Activated naive CD8-positive, alpha-beta T cell treated with anti-CD3 and anti-CD28 coated beads, Interleukin-2, amount 50 U/mL, for 24 hours (primary cell): ENCODE measurements around the gene HECW1.

Experiments used
- ATAC-seq: fragments of 150-1000 bp; cut with Tn5 transposase; one replicate; pipeline ENCODE4 v1.10.0; 2021
- DNase-seq: peaks from one replicate; pipeline ENCODE4 v3.0.0; 2021
- H3K27ac Mint-ChIP-seq: one replicate; pipeline ENCODE4 v1.8.0; 2021; ENCODE audit warnings: mild to moderate bottlenecking, mixed read lengths
- H3K27me3 Mint-ChIP-seq: one replicate; pipeline ENCODE4 v1.8.0; 2021; ENCODE audit warnings: mixed read lengths
- H3K36me3 Mint-ChIP-seq: one replicate; pipeline ENCODE4 v1.8.0; 2021; ENCODE audit warnings: low read depth, mixed read lengths
- H3K4me1 Mint-ChIP-seq: one replicate; pipeline ENCODE4 v1.8.0; 2021; ENCODE audit warnings: mixed read lengths
- H3K4me3 Mint-ChIP-seq: one replicate; pipeline ENCODE4 v1.8.0; 2021; ENCODE audit warnings: mild to moderate bottlenecking, moderate library complexity, mixed read lengths
- H3K9me3 Mint-ChIP-seq: one replicate; pipeline ENCODE4 v1.8.0; 2021; ENCODE audit warnings: mixed read lengths

Gene HECW1

DNA sequence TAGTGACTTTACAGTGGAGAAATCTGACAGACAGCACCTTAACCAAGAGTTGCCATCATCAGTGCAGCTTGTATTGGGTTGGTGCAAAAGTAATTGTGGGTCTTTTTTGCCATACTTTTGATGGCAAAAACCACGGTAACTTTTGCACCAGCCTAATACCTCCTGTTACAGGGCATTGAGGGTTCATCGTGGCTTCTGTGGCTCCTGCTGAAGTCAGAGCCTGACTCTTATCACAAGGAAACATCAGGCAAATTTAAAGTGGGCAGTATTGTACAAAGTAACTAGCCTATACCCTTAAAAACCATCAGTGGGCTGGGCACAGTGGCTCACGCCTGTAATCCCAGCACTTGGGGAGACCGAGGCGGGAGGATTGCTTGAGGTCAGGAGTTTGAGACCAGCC lies 117.4 kb downstream of the HECW1 start:
- Mint-ChIP-seq H3K4me3 (no peak overlapping the region), H3K27ac (no peak overlapping the region), H3K9me3 (no peaks in the 10 kb centered on the region), H3K36me3 (no peaks in the 10 kb centered on the region), H3K27me3 (peaks cover 34% of the 10 kb centered on the region), H3K4me1 (no peaks in the 10 kb centered on the region)
- ATAC-seq (no peak), DNase-seq (no peak)

- Mint-ChIP-seq H3K4me1 (no peaks in the 10 kb centered on the region), H3K4me3 (no peak overlapping the region), H3K9me3 (no peaks in the 10 kb centered on the region), H3K27ac (no peak overlapping the region), H3K27me3 (peaks cover 24% of the 10 kb centered on the region), H3K36me3 (no peaks in the 10 kb centered on the region)
- DNase-seq (no peak), ATAC-seq (no peak)
Measured at GRCh38 chr7:43232366-43232765, 119.9 kb downstream of the HECW1 start.

DNA sequence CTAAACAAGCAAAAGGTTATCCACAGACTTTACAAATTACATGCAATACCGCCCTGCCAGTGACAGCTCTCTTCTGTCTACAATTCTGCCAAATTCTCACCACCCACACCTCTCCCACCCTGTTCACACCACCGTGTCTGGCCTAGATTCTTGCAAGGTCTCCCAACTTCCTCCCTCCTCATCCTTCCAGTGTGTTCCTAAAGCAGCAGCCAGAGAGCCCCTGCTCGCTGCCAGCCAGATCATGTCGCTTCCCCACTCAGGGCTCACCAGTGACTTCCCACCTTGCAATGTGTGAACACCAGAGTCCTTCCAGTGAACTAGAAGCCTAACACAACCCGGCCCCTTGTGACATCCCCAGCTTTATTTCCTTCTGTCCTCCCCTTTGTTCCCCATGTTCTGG lies 121.6 kb downstream of the HECW1 start:
- Mint-ChIP-seq H3K9me3 (no peaks in the 10 kb centered on the region), H3K27ac (no peak overlapping the region), H3K4me3 (no peak overlapping the region), H3K36me3 (no peaks in the 10 kb centered on the region), H3K4me1 (no peaks in the 10 kb centered on the region), H3K27me3 (peaks cover 18% of the 10 kb centered on the region)
- DNase-seq (no peak), ATAC-seq (no peak)

DNA sequence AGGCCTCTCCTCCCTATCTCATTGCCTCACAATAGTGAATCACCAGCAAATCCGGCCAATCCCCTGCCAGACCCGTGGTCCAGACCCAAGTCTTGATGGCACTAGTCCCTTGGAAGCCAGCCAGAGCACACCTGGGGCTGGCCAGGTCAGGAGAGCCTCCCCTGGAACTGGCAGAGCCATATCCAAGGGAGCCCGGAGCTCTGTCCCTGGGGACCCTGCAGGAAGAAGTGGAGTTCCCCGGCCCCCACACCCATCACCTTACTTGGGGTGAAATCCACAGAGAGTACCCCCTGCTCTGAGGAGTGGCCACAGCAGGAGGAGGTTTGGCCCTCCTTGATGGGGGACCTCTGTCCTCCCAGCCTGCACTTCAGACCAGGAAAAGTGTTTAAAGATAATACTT lies 122.5 kb downstream of the HECW1 start:
- Mint-ChIP-seq H3K4me1 (no peaks in the 10 kb centered on the region), H3K27ac (no peak overlapping the region), H3K4me3 (no peak overlapping the region), H3K9me3 (no peaks in the 10 kb centered on the region), H3K36me3 (no peaks in the 10 kb centered on the region), H3K27me3 (peaks cover 15% of the 10 kb centered on the region)
- ATAC-seq (no peak), DNase-seq (no peak)

DNA sequence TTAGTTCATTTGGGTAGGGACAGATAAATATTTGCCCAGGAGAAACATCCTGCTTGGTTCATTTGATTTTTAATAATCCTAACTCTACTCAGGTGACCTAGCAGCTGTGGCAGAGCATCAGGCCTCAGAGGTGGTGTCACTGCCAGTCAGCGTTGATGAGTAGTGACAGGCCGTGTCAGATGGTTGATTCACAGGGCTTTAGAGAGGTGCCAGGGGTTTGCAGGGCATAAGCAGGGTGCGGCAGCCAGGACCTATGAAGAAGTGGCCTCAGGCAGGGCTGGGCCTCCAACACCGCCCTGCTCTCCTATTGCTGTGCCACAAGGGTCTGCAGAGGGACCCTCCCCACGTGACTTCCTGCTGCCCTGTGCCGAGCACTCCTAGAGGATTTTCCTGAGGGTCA lies 128.1 kb downstream of the HECW1 start:
- ATAC-seq = no peak
- Mint-ChIP-seq H3K27me3 (peaks cover 6% of the 10 kb centered on the region), H3K4me3 (no peak overlapping the region), H3K36me3 (no peaks in the 10 kb centered on the region), H3K27ac (no peak overlapping the region), H3K4me1 (no peaks in the 10 kb centered on the region), H3K9me3 (no peaks in the 10 kb centered on the region)
- DNase-seq = no peak

DNA sequence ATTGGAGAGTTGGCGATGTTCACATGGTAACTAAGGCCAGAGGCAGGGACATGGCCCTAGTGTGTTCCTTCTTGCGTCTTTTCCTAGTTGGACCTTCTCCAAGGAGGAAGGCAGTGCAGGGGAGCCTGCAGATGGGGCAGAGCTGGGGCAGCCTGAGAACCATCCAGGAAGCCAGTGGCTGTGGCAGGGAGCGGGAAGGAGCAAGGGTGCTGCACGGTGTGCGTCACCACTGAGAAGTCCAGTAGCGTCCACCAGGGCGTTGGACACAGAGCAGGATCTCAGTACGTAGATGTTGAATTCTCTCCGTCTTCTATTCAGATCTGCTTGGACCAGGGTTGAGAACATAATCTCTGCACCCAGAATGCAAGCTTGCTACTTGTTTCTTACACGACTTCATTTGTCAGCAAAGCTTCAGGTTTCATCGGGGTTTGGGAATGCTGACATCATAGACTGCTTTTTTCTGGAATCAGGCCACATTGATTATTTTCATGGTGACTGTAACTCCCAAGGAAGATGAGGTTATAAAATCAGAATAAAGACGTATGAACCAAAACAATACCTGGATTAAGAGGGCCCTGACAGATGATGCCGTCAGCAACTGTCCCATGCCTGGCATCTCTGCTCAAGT lies 130.3 kb downstream of the HECW1 start:
- Mint-ChIP-seq H3K4me3 (no peak overlapping the region), H3K36me3 (no peaks in the 10 kb centered on the region), H3K27ac (no peak overlapping the region), H3K4me1 (no peaks in the 10 kb centered on the region), H3K27me3 (peaks cover 13% of the 10 kb centered on the region), H3K9me3 (no peaks in the 10 kb centered on the region)
- DNase-seq (no peak), ATAC-seq (no peak)

GRCh38 chr7:43244232-43244631 lies 131.8 kb downstream of the HECW1 start:
- no peak for ATAC-seq
- H3K36me3 Mint-ChIP-seq = no peaks in the 10 kb centered on the region
- H3K4me1 Mint-ChIP-seq = no peaks in the 10 kb centered on the region
- H3K9me3 Mint-ChIP-seq = no peaks in the 10 kb centered on the region
- no peak overlapping the region for H3K4me3 Mint-ChIP-seq
- peaks cover 13% of the 10 kb centered on the region for H3K27me3 Mint-ChIP-seq
- no peak overlapping the region for H3K27ac Mint-ChIP-seq
- DNase-seq = no peak

GRCh38 chr7:43244784-43245183 lies 132.3 kb downstream of the HECW1 start:
- H3K27me3 Mint-ChIP-seq = peaks cover 13% of the 10 kb centered on the region
- H3K27ac Mint-ChIP-seq = no peak overlapping the region
- no peak for DNase-seq
- no peaks in the 10 kb centered on the region for H3K36me3 Mint-ChIP-seq
- H3K4me3 Mint-ChIP-seq = no peak overlapping the region
- H3K4me1 Mint-ChIP-seq = no peaks in the 10 kb centered on the region
- no peaks in the 10 kb centered on the region for H3K9me3 Mint-ChIP-seq
- ATAC-seq = no peak

DNA sequence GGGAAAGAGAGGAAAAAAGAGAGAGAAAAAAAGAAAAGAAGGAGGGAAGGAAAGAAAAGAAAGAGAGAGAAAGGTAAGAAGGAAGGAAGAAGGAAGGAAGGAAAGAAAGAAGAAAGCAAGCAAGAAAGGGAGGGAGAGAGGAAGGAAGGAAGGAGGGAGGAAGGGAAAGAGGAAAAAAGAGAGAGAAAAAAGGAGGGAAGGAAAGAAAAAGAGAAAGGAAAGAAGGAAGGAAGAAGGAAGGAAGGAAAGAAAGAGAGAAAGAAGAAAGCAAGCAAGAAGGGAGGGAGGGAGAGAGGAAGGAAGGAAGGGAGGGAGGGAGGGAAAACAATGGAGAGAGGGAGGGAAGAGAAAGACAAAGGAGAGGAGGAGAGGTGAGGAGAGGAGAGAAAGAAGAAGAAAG lies 135.3 kb downstream of the HECW1 start:
- Mint-ChIP-seq H3K4me3 (no peak overlapping the region), H3K4me1 (no peaks in the 10 kb centered on the region), H3K27ac (no peak overlapping the region), H3K36me3 (no peaks in the 10 kb centered on the region), H3K9me3 (no peaks in the 10 kb centered on the region), H3K27me3 (peaks cover 9% of the 10 kb centered on the region)
- DNase-seq (no peak), ATAC-seq (no peak)

GRCh38 chr7:43248553-43248952 lies 136.1 kb downstream of the HECW1 start:
- Mint-ChIP-seq H3K9me3 (no peaks in the 10 kb centered on the region), H3K27ac (no peak overlapping the region), H3K4me3 (no peak overlapping the region), H3K36me3 (no peaks in the 10 kb centered on the region), H3K4me1 (no peaks in the 10 kb centered on the region), H3K27me3 (peaks cover 9% of the 10 kb centered on the region)
- no peak for DNase-seq
- no peak for ATAC-seq

DNA sequence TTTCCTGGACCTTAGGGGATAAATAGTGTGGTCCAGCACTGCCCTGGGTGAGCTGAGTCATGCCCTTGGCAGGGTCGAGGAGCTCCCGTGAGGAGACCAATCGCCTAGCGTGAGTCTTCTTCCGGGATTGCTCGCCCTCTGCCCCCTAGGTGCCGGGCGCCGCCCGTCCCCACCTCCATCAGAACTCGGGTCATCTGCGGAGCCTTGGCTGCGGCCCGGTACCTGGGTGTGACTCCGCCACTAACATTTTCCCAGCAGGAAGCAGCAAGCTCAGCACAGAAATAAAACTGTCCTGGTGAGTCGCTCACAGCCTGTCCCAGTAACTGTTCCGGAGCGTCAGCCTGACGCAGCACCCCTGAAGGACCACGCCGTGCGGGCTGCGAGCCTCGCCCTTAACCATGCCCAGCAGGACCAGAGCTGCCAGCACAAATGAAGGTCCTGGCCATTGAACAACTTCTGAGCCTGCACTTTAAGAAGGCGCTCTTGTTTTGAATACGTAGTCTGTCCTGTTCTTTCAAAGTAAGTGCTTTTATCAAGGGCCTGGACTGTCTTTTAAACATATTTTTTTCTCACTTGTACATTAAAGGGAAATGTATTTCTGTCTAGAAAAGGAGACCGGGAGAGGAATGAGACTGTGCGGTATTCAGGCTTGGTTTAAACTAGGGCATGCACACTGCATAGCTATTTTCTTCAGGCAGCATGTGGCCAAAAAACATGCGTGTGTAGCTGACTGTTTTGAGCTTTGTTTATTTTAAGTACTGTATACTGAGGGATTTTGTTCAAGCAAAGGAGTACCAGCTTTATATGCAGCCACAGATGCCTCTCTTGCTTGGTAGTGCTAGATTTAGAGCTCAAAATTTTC lies 136.7 kb downstream of the HECW1 start:
- Mint-ChIP-seq H3K4me1 (no peaks in the 10 kb centered on the region), H3K27me3 (peaks cover 9% of the 10 kb centered on the region), H3K27ac (no peak overlapping the region), H3K9me3 (no peaks in the 10 kb centered on the region), H3K4me3 (no peak overlapping the region), H3K36me3 (no peaks in the 10 kb centered on the region)
- no peak for ATAC-seq
- no peak for DNase-seq

- Mint-ChIP-seq H3K9me3 (no peaks in the 10 kb centered on the region), H3K4me3 (no peak overlapping the region)
Measured at GRCh38 chr7:43249823-43250145, 137.3 kb downstream of the HECW1 start.

DNA sequence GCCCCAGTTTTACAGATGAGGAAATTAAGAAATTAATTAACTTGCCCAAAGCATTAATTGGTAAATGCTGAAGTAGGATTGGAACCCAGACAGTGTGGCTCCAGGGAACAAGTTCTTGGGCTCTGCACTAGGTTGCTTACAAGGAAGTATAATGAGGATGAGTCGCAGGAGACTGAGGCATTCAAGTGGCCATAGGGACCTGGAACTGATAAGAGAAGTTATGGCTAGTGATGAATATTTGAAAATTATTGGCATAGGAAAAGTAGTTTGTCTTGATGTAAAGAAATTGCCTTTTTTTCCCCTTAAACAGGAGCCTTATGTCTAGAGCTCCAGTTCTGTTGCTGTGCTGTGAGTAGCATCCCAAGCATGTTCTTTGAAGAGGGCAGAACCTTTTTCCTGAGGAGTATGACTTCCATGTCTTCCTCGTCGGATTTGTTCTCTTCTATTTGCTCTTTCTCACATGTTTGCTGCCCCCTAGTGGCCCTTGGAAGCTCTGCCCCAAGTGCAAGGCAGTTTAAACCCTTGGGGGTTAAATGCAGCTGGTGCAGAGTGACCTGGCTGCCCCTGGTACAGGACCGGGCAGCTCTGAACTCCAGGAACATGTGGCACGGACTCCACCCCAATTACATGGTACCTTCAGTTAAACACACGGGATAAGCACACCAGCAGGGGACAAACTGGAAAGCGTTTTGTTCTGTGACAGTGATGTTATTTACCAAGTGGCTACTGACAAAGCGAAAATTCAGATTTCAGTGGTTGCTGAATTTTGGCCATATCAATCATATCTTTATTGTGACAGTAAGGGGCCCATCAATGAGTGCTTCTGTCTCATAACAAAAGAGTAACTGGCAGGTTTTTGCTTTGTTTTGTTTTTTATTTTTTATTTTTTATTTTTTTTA lies 148.8 kb downstream of the HECW1 start:
- Mint-ChIP-seq H3K9me3 (no peaks in the 10 kb centered on the region), H3K4me1 (no peaks in the 10 kb centered on the region), H3K4me3 (no peak overlapping the region), H3K36me3 (no peaks in the 10 kb centered on the region), H3K27me3 (peaks cover 11% of the 10 kb centered on the region), H3K27ac (no peak overlapping the region)
- ATAC-seq = peak; percentile 61
- DNase-seq = peak; percentile 67

More at GRCh38 chr7:43249823-43250145, 137.3 kb downstream of the HECW1 start:
- no peak for DNase-seq
- Mint-ChIP-seq H3K36me3 (no peaks in the 10 kb centered on the region), H3K4me1 (no peaks in the 10 kb centered on the region), H3K27ac (no peak overlapping the region), H3K27me3 (peaks cover 9% of the 10 kb centered on the region)
- no peak for ATAC-seq

DNA sequence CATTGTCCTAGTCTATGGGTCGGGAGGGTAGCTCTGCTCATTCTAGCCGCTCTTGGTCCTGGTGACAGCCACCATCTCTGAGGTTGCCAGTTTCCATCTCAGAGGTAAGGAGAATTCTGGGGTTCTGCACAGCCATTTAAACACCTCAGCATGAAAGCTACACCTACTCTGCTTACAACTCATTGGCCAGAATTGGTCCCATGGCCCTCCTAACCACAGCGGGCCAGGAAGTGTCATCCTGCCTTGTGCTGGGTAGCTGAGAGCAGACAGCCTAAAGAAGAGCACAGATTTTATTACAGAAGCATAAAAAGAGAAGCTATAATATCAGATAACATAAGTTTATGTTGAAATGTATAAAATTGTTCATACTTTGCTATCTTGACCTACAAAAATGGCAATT lies 152.7 kb downstream of the HECW1 start:
- no peaks in the 10 kb centered on the region for H3K9me3 Mint-ChIP-seq
- H3K36me3 Mint-ChIP-seq = no peaks in the 10 kb centered on the region
- ATAC-seq = no peak
- no peaks in the 10 kb centered on the region for H3K4me1 Mint-ChIP-seq
- H3K27me3 Mint-ChIP-seq = peaks cover 30% of the 10 kb centered on the region
- H3K4me3 Mint-ChIP-seq = no peak overlapping the region
- DNase-seq = no peak
- no peak overlapping the region for H3K27ac Mint-ChIP-seq
